ENCODE data around the gene PLXNA4. TPM values are rescaled to one million over a fixed set of nuclear protein-coding genes. Genes with fewer than 3 reads are reported as not detected.
A peak's percentile ranks its signal among the peaks of the same experiment; 100 is the strongest.

Gene PLXNA4
- total and polyA plus RNA-seq, 11 donors: 1.8 to 22.1 (median 10.5) TPM

GRCh38 chr7:132395361-132395760, 180.9 kb downstream of the PLXNA4 start:
- no peak for DNase-seq
- intact Hi-C loops (cut with DNase I): loop anchor here in 8 of 10 donors (2.0 to 10.0 kb wide), 7 partner anchors 68 to 187 kb away; partner anchors contain the start of gene PLXNA4 (in 2 of the 8)
- H3K36me3 ChIP-seq: no peaks in the 10 kb centered on the region
- no peaks in the 10 kb centered on the region for H3K9me3 ChIP-seq
- H3K27me3 ChIP-seq: no peaks in the 10 kb centered on the region
- 55 to 72% (median 69%) methylated on average over 4 of the region's 4 CpGs for WGBS, 4 donors
- H3K4me1 ChIP-seq: peaks cover 0 to 64% (median 23%) of the 10 kb centered on the region in 12 donors
- ATAC-seq: peak in 1 of 4 donors; percentile 32
- H3K4me3 ChIP-seq: no peak overlapping the region
- H3K27ac ChIP-seq: no peak overlapping the region
- TF ChIP-seq CTCF (IDR thresholded peaks at IDR 0.05) (no peak), POLR2A (IDR thresholded peaks at IDR 0.05) (no peak)

DNA sequence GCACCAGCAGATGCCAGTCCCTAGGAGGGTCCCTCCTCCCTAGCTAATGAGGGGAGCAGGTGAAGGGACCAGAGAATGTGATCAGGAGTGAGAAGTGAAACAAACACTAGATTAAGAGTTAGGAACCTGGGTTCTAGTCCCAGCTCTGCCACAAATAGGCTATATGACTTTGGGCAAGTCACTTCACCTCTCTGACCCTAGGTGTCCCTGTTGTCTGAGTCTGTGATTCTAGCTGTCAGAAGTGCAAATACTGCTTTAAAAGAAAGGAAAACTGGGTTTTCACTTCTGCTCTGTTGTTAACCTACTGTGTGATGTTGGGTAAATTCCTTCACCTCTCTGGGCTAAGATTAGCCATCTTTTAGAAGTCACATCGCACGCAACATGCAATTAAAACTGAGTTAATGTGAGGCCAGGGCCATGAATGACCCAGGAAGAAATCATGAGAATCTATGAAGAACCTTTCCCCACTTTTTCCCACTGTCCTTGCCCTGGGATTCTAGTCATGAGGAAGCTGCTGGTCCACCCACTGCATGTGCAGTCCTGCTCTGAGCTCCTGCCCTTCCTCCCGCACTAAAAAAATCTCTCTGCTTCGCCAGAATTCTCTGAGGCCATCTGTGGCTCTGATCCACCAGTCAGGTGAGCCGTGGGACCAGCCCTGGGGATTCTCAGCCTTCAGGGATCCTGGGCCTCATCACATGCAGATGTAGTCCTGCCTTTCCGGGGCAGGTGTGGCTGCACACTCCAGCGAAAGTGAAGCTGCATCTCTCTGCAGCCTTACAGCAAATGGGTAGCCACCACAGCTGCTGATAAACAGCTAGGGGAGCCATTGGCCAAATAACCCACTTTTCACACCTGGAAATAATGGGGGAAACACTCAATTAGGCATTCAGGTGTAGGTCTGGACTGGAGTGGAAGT, 181.7 kb downstream of the PLXNA4 start:
- no peak for DNase-seq
- no peaks in the 10 kb centered on the region for H3K9me3 ChIP-seq
- H3K27me3 ChIP-seq: no peaks in the 10 kb centered on the region
- H3K4me3 ChIP-seq: no peak overlapping the region
- intact Hi-C loops (cut with DNase I): loop anchor here in 9 of 10 donors (2.0 to 10.0 kb wide), 8 partner anchors 67 to 188 kb away; partner anchors contain the start of gene PLXNA4 (in 3 of the 9)
- H3K4me1 ChIP-seq: peaks cover 0 to 56% (median 20%) of the 10 kb centered on the region in 12 donors
- peak; percentile 3 to 46 (median 30) for ATAC-seq
- TF ChIP-seq POLR2A (IDR thresholded peaks at IDR 0.05) (no peak), CTCF (IDR thresholded peaks at IDR 0.05) (peak in 10 of 12 donors; percentile 3 to 49 (median 36))
- 75 to 92% (median 81%) methylated on average over 7 of the region's 7 CpGs for WGBS, 4 donors
- peak overlapping the region in 4 of 12 donors; percentile 3 to 58 (median 44) for H3K27ac ChIP-seq
- no peaks in the 10 kb centered on the region for H3K36me3 ChIP-seq

- 35 to 41% (median 37%) methylated on average over 9 of the region's 9 CpGs for WGBS, 4 donors
- Histone ChIP-seq H3K9me3 (no peaks in the 10 kb centered on the region), H3K4me3 (no peak overlapping the region), H3K4me1 (peaks cover 0 to 52% (median 20%) of the 10 kb centered on the region in 12 donors), H3K36me3 (no peaks in the 10 kb centered on the region), H3K27ac (peak overlapping the region in 4 of 12 donors; percentile 3 to 58 (median 44)), H3K27me3 (no peaks in the 10 kb centered on the region)
- no peak for TF ChIP-seq CTCF (IDR thresholded peaks at IDR 0.05)
- TF ChIP-seq POLR2A (IDR thresholded peaks at IDR 0.05): no peak
- intact Hi-C loops (cut with DNase I): loop anchor here in 8 of 10 donors (2.0 to 10.0 kb wide), 7 partner anchors 67 to 183 kb away; partner anchors contain the start of gene PLXNA4 (in 2 of the 8)
- ATAC-seq (peak; percentile 67 to 84 (median 78)), DNase-seq (peak in 4 of 5 donors; percentile 44 to 67 (median 53))
Measured at GRCh38 chr7:132393789-132394261, 182.4 kb downstream of the PLXNA4 start.

DNA sequence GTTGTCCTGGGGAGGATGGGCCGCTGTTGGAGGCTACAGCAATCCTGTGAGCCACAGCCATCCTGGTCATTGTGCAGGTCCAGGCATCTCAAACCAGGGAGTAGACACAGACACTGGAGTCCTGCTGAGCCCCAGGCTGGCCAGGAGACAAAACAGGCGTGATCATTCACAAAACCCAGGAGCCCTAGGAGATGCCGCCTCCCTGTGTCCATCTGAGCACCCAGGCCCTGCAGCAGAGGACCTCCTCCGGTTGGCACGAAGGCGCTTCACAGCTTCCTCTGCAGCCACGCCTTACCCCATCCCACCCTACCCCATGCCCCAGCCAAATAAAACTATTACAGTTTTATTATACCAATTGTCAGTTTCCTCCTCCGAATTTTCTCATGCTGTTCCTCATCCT, 183.6 kb downstream of the PLXNA4 start:
- Histone ChIP-seq H3K27me3 (no peaks in the 10 kb centered on the region), H3K4me3 (no peak overlapping the region), H3K27ac (no peak overlapping the region), H3K4me1 (peaks cover 0 to 43% (median 20%) of the 10 kb centered on the region in 12 donors), H3K36me3 (no peaks in the 10 kb centered on the region), H3K9me3 (no peaks in the 10 kb centered on the region)
- ATAC-seq (peak in 1 of 4 donors; percentile 6), DNase-seq (no peak)
- intact Hi-C loops (cut with DNase I): loop anchor here in 8 of 10 donors (5.0 to 10.0 kb wide), 6 partner anchors 65 to 185 kb away; partner anchors contain the start of gene PLXNA4 (in 2 of the 8)
- TF ChIP-seq POLR2A (IDR thresholded peaks at IDR 0.05) (no peak), CTCF (IDR thresholded peaks at IDR 0.05) (no peak)
- WGBS, 4 donors: 90 to 96% (median 95%) methylated on average over 6 to 8 of the region's 8 CpGs
